ENCODE measurements around the gene ZMYM2.
A peak's percentile ranks its signal among the peaks of the same experiment; 100 is the strongest.

The ZMYM2 gene

DNA sequence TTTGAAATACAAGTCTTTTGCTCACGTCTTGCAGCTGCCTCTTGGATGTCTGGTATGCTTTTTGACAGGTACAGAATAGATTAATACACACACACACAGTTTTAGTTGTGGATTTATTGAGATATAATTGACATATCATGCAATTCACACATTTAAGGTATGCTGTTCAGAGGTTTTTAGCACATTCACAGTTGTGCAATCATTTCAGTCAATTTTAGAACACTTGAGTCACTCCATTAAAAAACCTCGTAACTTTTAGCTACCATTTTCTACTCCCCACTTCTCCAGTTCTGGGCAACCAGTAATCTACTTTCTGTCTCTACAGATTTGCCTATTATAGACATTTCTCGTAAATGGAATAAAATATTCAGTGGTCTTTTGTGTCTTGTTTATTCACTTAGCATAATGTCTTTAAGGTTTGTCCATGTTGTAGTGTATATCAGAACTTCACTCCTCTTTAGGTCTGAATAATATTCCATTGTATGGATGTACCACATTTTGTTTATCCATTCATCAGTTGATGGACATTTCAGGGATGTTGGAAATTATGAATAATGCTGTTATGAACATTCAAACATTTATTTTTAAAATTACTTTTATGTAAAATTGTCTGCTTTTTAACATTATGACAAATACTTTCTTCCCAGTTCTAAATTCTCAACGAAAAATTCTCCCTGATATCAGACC lies 2.5 kb upstream of the ZMYM2 start:
- Histone ChIP-seq H3K4me3 (ENCODE audit: insufficient read length, low read depth) (no peak overlapping the region), H3K9me3 (ENCODE audit: insufficient read depth, low read length) (no peaks in the 10 kb centered on the region), H3K27me3 (ENCODE audit: insufficient read depth, insufficient read length) (no peaks in the 10 kb centered on the region), H3K36me3 (ENCODE audit: insufficient read depth, insufficient read length, low read length) (peaks cover 5% of the 10 kb centered on the region), H3K9ac (ENCODE audit: insufficient read length, low read depth) (no peak overlapping the region), H3K4me1 (ENCODE audit: insufficient read depth, insufficient read length) (no peaks in the 10 kb centered on the region)
- TF ChIP-seq ZNF274 (IDR thresholded peaks at IDR 0.05; ENCODE audit: low read depth, low read length) (no peak), SUZ12 (IDR thresholded peaks at IDR 0.05; ENCODE audit: extremely low read depth, insufficient read depth, insufficient read length) (no peak), YY1 (IDR thresholded peaks at IDR 0.05; ENCODE audit: insufficient read depth, insufficient read length) (no peak)
- DNase-seq (ENCODE audit: low read depth, low spot score), result no peak

- peak overlapping the region; percentile 72 for H3K4me3 ChIP-seq (ENCODE audit: insufficient read length, low read depth)
- no peaks in the 10 kb centered on the region for H3K27me3 ChIP-seq (ENCODE audit: insufficient read depth, insufficient read length)
- H3K4me1 ChIP-seq (ENCODE audit: insufficient read depth, insufficient read length), result no peaks in the 10 kb centered on the region
- no peaks in the 10 kb centered on the region for H3K9me3 ChIP-seq (ENCODE audit: insufficient read depth, low read length)
- peaks cover 5% of the 10 kb centered on the region for H3K36me3 ChIP-seq (ENCODE audit: insufficient read depth, insufficient read length, low read length)
- no peak for TF ChIP-seq ZNF274 (IDR thresholded peaks at IDR 0.05; ENCODE audit: low read depth, low read length)
- peak; percentile 26 for TF ChIP-seq YY1 (IDR thresholded peaks at IDR 0.05; ENCODE audit: insufficient read depth, insufficient read length)
- peak overlapping the region; percentile 93 for H3K9ac ChIP-seq (ENCODE audit: insufficient read length, low read depth)
- peak; percentile 79 for DNase-seq (ENCODE audit: low read depth, low spot score)
Observed at GRCh38 chr13:19957320-19958154, 990 bp upstream of the ZMYM2 start.

- no peak for TF ChIP-seq YY1 (IDR thresholded peaks at IDR 0.05; ENCODE audit: insufficient read depth, insufficient read length)
- no peak for TF ChIP-seq ZNF274 (IDR thresholded peaks at IDR 0.05; ENCODE audit: low read depth, low read length)
- no peaks in the 10 kb centered on the region for H3K27me3 ChIP-seq (ENCODE audit: insufficient read depth, insufficient read length)
- H3K4me1 ChIP-seq (ENCODE audit: insufficient read depth, insufficient read length), result no peaks in the 10 kb centered on the region
- no peak for DNase-seq (ENCODE audit: low read depth, low spot score)
- no peaks in the 10 kb centered on the region for H3K9me3 ChIP-seq (ENCODE audit: insufficient read depth, low read length)
- peaks cover 5% of the 10 kb centered on the region for H3K36me3 ChIP-seq (ENCODE audit: insufficient read depth, insufficient read length, low read length)
- H3K9ac ChIP-seq (ENCODE audit: insufficient read length, low read depth), result peak overlapping the region; percentile 77
- peak overlapping the region; percentile 64 for H3K4me3 ChIP-seq (ENCODE audit: insufficient read length, low read depth)
Observed at GRCh38 chr13:19959141-19959830, 759 bp downstream of the ZMYM2 start.

- Histone ChIP-seq H3K4me1 (ENCODE audit: insufficient read depth, insufficient read length) (no peaks in the 10 kb centered on the region), H3K9ac (ENCODE audit: insufficient read length, low read depth) (peak overlapping the region; percentile 77), H3K27me3 (ENCODE audit: insufficient read depth, insufficient read length) (no peaks in the 10 kb centered on the region), H3K9me3 (ENCODE audit: insufficient read depth, low read length) (no peaks in the 10 kb centered on the region), H3K4me3 (ENCODE audit: insufficient read length, low read depth) (peak overlapping the region; percentile 64), H3K36me3 (ENCODE audit: insufficient read depth, insufficient read length, low read length) (peaks cover 5% of the 10 kb centered on the region)
- no peak for DNase-seq (ENCODE audit: low read depth, low spot score)
- TF ChIP-seq ZNF274 (IDR thresholded peaks at IDR 0.05; ENCODE audit: low read depth, low read length) (no peak), YY1 (IDR thresholded peaks at IDR 0.05; ENCODE audit: insufficient read depth, insufficient read length) (no peak), SUZ12 (IDR thresholded peaks at IDR 0.05; ENCODE audit: extremely low read depth, insufficient read depth, insufficient read length) (no peak)
Observed at GRCh38 chr13:19959831-19960652, 1.5 kb downstream of the ZMYM2 start.

DNA sequence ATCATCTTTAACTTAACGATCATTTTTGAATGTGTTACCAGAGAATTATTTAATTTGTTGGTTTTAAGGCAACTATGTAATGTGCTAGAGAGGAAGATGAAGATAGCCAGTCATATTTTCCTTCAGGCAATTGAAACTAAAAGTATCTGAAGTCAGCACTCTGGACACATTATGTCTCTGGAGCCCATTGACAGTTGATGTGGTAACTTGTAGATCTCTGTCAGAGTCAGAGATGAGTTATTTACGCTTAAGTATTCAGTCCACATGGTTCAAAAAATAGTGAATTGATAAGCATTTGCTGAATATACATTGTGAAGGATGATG lies 2.1 kb downstream of the ZMYM2 start:
- no peak for DNase-seq (ENCODE audit: low read depth, low spot score)
- Histone ChIP-seq H3K4me3 (ENCODE audit: insufficient read length, low read depth) (peak overlapping the region; percentile 21), H3K4me1 (ENCODE audit: insufficient read depth, insufficient read length) (no peaks in the 10 kb centered on the region), H3K36me3 (ENCODE audit: insufficient read depth, insufficient read length, low read length) (peaks cover 5% of the 10 kb centered on the region), H3K9me3 (ENCODE audit: insufficient read depth, low read length) (no peaks in the 10 kb centered on the region), H3K9ac (ENCODE audit: insufficient read length, low read depth) (no peak overlapping the region), H3K27me3 (ENCODE audit: insufficient read depth, insufficient read length) (no peaks in the 10 kb centered on the region)
- TF ChIP-seq YY1 (IDR thresholded peaks at IDR 0.05; ENCODE audit: insufficient read depth, insufficient read length), result no peak
- no peak for TF ChIP-seq SUZ12 (IDR thresholded peaks at IDR 0.05; ENCODE audit: extremely low read depth, insufficient read depth, insufficient read length)
- TF ChIP-seq ZNF274 (IDR thresholded peaks at IDR 0.05; ENCODE audit: low read depth, low read length), result no peak

DNA sequence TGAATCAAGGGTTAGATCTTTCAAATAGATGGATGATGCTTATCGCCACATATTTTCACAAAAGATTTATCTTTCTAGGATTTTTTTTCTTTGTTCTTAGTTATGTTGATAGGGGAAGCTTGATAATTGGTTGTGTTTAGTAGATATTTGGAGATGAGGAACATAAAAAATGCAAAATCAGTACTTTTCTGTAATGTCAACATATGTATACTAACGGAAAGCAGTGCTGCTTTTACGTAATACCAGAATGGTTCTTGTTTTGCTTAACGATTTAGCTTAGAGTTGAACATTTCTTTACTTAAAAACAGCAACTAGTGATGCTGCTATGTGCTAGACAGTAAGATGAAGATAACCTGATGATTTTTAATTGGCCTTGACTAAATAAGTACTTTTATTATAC lies 3.0 kb downstream of the ZMYM2 start:
- H3K4me3 ChIP-seq (ENCODE audit: insufficient read length, low read depth), result no peak overlapping the region
- H3K4me1 ChIP-seq (ENCODE audit: insufficient read depth, insufficient read length), result no peaks in the 10 kb centered on the region
- TF ChIP-seq ZNF274 (IDR thresholded peaks at IDR 0.05; ENCODE audit: low read depth, low read length) (no peak), YY1 (IDR thresholded peaks at IDR 0.05; ENCODE audit: insufficient read depth, insufficient read length) (no peak), SUZ12 (IDR thresholded peaks at IDR 0.05; ENCODE audit: extremely low read depth, insufficient read depth, insufficient read length) (no peak)
- no peak overlapping the region for H3K9ac ChIP-seq (ENCODE audit: insufficient read length, low read depth)
- H3K36me3 ChIP-seq (ENCODE audit: insufficient read depth, insufficient read length, low read length), result peaks cover 10% of the 10 kb centered on the region
- no peaks in the 10 kb centered on the region for H3K9me3 ChIP-seq (ENCODE audit: insufficient read depth, low read length)
- no peak for DNase-seq (ENCODE audit: low read depth, low spot score)
- H3K27me3 ChIP-seq (ENCODE audit: insufficient read depth, insufficient read length), result no peaks in the 10 kb centered on the region

Data from NT2/D1 (cell line).